Posterior cingulate gyrus (tissue), 11 donors: ENCODE data around the gene ATP5PO.
"Not testable (repeated sequence)": the region's sequence is repeated elsewhere in the genome, so short reads cannot be mapped to it uniquely, and the experiment has no call there.

Experiments
- DNase-seq, 10 donors: peaks; one replicate each; pipeline versions ENCODE4 v3.0.0 to v3.0.0-alpha.2; 2020 to 2021; ENCODE audit warnings: mixed read lengths in 3 of 10
- intact Hi-C: fragments of 100-400 bp; cut with DNase I; formaldehyde crosslinking; loops from one replicate; pipeline ENCODE4 v1.15.1; 2023

ATP5PO gene

GRCh38 chr21:33942426-33942825 is 26.8 kb upstream of the ATP5PO start:
- DNase-seq: no peak
- intact Hi-C loops: no loop called here

- DNase-seq: no peak
- intact Hi-C loops: no loop called here
These were observed 25.3 kb upstream of the ATP5PO start for GRCh38 chr21:33940881-33941245.

GRCh38 chr21:33940164-33940880 is 24.7 kb upstream of the ATP5PO start:
- intact Hi-C loops: no loop called here

GRCh38 chr21:33939226-33939625 is 23.6 kb upstream of the ATP5PO start:
- DNase-seq: no peak
- intact Hi-C loops: no loop called here

More at GRCh38 chr21:33940164-33940880, 24.7 kb upstream of the ATP5PO start:
- DNase-seq: no peak

GRCh38 chr21:33938381-33938780 is 22.8 kb upstream of the ATP5PO start:
- no peak for DNase-seq
- intact Hi-C loops: no loop called here

- intact Hi-C loops: no loop called here
- DNase-seq: no peak
These were observed 22.3 kb upstream of the ATP5PO start for GRCh38 chr21:33937931-33938339.

- intact Hi-C loops: no loop called here
- no peak for DNase-seq
These were observed 21.5 kb upstream of the ATP5PO start for GRCh38 chr21:33937146-33937545.

- intact Hi-C loops: no loop called here
- DNase-seq: no peak
These were observed 20.9 kb upstream of the ATP5PO start for GRCh38 chr21:33936301-33937038.

GRCh38 chr21:33932731-33933130 is 17.1 kb upstream of the ATP5PO start:
- intact Hi-C loops: no loop called here
- no peak for DNase-seq

GRCh38 chr21:33931799-33932390 is 16.3 kb upstream of the ATP5PO start:
- intact Hi-C loops: no loop called here
- DNase-seq: no peak

GRCh38 chr21:33931052-33931798 is 15.6 kb upstream of the ATP5PO start:
- DNase-seq, intact Hi-C loops: not testable (repeated sequence)

GRCh38 chr21:33926248-33926647 is 10.6 kb upstream of the ATP5PO start:
- DNase-seq: not testable (repeated sequence)

GRCh38 chr21:33924766-33925100 is 9.1 kb upstream of the ATP5PO start:
- intact Hi-C loops: loop anchor here (1.0 to 5.0 kb wide), 3 partner anchors 148 to 427 kb away; partner anchors contain the start of genes MRPS6 and SLC5A3
- peak in 1 of 10 donors; percentile 15 for DNase-seq

More at GRCh38 chr21:33926248-33926647, 10.6 kb upstream of the ATP5PO start:
- intact Hi-C loops: not testable (repeated sequence)

GRCh38 chr21:33924079-33924765 is 8.6 kb upstream of the ATP5PO start:
- intact Hi-C loops: loop anchor here (1.0 to 5.0 kb wide), 3 partner anchors 149 to 427 kb away; partner anchors contain the start of genes MRPS6 and SLC5A3
- DNase-seq: peak; percentile 82 to 98 (median 93)

GRCh38 chr21:33917421-33917820 is 1.8 kb upstream of the ATP5PO start:
- DNase-seq: no peak
- intact Hi-C loops: loop anchor here (10.0 kb wide), 1 partner anchor 697 kb away; the partner anchor contains the start of gene RCAN1

GRCh38 chr21:33916200-33916567 is 580 bp upstream of the ATP5PO start:
- intact Hi-C loops: loop anchor here (10.0 kb wide), 1 partner anchor 699 kb away; the partner anchor contains the start of gene RCAN1
- no peak for DNase-seq

GRCh38 chr21:33914188-33914587 is 1.4 kb downstream of the ATP5PO start:
- DNase-seq: no peak
- intact Hi-C loops: loop anchor here (10.0 kb wide), 1 partner anchor 701 kb away; the partner anchor contains the start of gene RCAN1

- DNase-seq: no peak
- intact Hi-C loops: loop anchor here (5.0 to 10.0 kb wide), 2 partner anchors 267 to 705 kb away; partner anchors contain the start of genes CRYZL1, ITSN1 and RCAN1
These were observed 5.8 kb downstream of the ATP5PO start for GRCh38 chr21:33909756-33910155.

GRCh38 chr21:33908760-33909159 is 6.8 kb downstream of the ATP5PO start:
- intact Hi-C loops: loop anchor here (5.0 kb wide), 1 partner anchor 266 kb away; the partner anchor contains the start of genes CRYZL1 and ITSN1
- no peak for DNase-seq

- intact Hi-C loops: no loop called here
- DNase-seq: no peak
These were observed 11.6 kb downstream of the ATP5PO start for GRCh38 chr21:33904041-33904440.
